PC-3 (cell line): Measurements from ENCODE around the gene OR51A4. TPM values are rescaled to one million over a fixed set of nuclear protein-coding genes. Genes with fewer than 3 reads are reported as not detected.

ENCODE experiments used
- ATAC-seq: fragments of 200-7000 bp; cut with Tn5 transposase; 2 replicates; pipeline ENCODE4 v1.9.1; 2020; ENCODE audit warnings: mild to moderate bottlenecking, moderate library complexity
- Bru-seq: library from RNA; stranded (reverse); fragments of 400-500 nt; gene quantifications from one replicate; lab custom pipeline; 2021; lab: Mats Ljungman, UMichigan
- BruChase-seq, 2 experiments: library from RNA; stranded (reverse); fragments of 400-500 nt; gene quantifications; one replicate each; lab custom pipeline; 2021; lab: Mats Ljungman, UMichigan
- BruUV-seq: library from RNA; stranded (reverse); fragments of 400-500 nt; replicated peaks from 2 replicates; lab custom pipeline; 2021; lab: Mats Ljungman, UMichigan
- CTCF ChIA-PET: fragments of 300-600 bp; sonication (Branson Sonifier 250); formaldehyde crosslinking; loops from one replicate; lab custom pipeline; 2022; ENCODE audit warnings: antibody characterized with exemption; lab: Charles Lee
- POLR2A ChIA-PET: fragments of 300-600 bp; sonication (Branson Sonifier 250); formaldehyde crosslinking; loops from one replicate; lab custom pipeline; 2022; ENCODE audit warnings: antibody characterized with exemption; ENCODE audit not compliant: unreplicated experiment; lab: Charles Lee
- DNase-seq: peaks from one replicate; pipeline ENCODE4 v3.0.0-alpha.2; 2015
- H2AFZ ChIP-seq: fragments of 300-600 bp; sonication (generic); 2 replicates; pipeline ENCODE4 v1.6.0; 2016; ENCODE audit warnings: antibody characterized with exemption, low read length
- H3F3A ChIP-seq: fragments of 300-600 bp; sonication (generic); one replicate; pipeline ENCODE4 v1.6.0; 2017; ENCODE audit warnings: antibody characterized with exemption, low read length, control low read depth, mild to moderate bottlenecking; ENCODE audit not compliant: unreplicated experiment
- H3K27ac ChIP-seq: fragments of 300-600 bp; sonication (generic); 2 replicates; pipeline ENCODE4 v1.5.1; 2016; ENCODE audit warnings: mild to moderate bottlenecking, low read length
- H3K27me3 ChIP-seq: fragments of 300-600 bp; sonication (generic); 2 replicates; pipeline ENCODE4 v1.6.1; 2016; ENCODE audit warnings: low read length, mixed read lengths
- H3K36me3 ChIP-seq: fragments of 300-600 bp; sonication (generic); 2 replicates; pipeline ENCODE4 v1.6.1; 2016; ENCODE audit warnings: low read depth, mixed run types, low read length, mixed read lengths
- H3K4me1 ChIP-seq: fragments of 300-600 bp; sonication (generic); 2 replicates; pipeline ENCODE4 v1.5.1; 2016; ENCODE audit warnings: low read length; ENCODE audit not compliant: insufficient read depth
- H3K4me2 ChIP-seq: fragments of 300-600 bp; sonication (generic); 2 replicates; pipeline ENCODE4 v1.6.0; 2016; ENCODE audit warnings: low read length
- H3K4me3 ChIP-seq: fragments of 300-600 bp; sonication (generic); 2 replicates; pipeline ENCODE4 v1.5.1; 2016; ENCODE audit warnings: mild to moderate bottlenecking, low read length, mixed read lengths
- H3K79me2 ChIP-seq: fragments of 300-600 bp; sonication (generic); 2 replicates; pipeline ENCODE4 v1.6.1; 2017; ENCODE audit warnings: low read length, mixed read lengths
- H3K9ac ChIP-seq: fragments of 300-600 bp; sonication (generic); 2 replicates; pipeline ENCODE4 v1.6.0; 2016; ENCODE audit warnings: mild to moderate bottlenecking, low read length
- H3K9me2 ChIP-seq: fragments of 300-600 bp; sonication (generic); replicated peaks from 2 replicates; pipeline ENCODE4 v1.6.1; 2016; ENCODE audit warnings: mixed run types, low read length, mixed read lengths
- H3K9me3 ChIP-seq: fragments of 300-600 bp; sonication (generic); 2 replicates; pipeline ENCODE4 v1.6.1; 2016; ENCODE audit warnings: low read length, mixed read lengths
- H4K20me1 ChIP-seq: fragments of 300-600 bp; sonication (generic); 2 replicates; pipeline ENCODE4 v1.6.1; 2016; ENCODE audit warnings: low read length, mixed read lengths
- CTCF ChIP-seq: fragments of 300-600 bp; sonication (generic); conservative IDR thresholded peaks from 2 replicates; pipeline ENCODE4 v1.5.1; 2017; ENCODE audit warnings: antibody characterized with exemption, low read depth, mild to moderate bottlenecking, low read length
- EZH2 ChIP-seq: fragments of 300-600 bp; sonication (generic); IDR thresholded peaks from one replicate; pipeline ENCODE4 v1.6.1; 2017; ENCODE audit warnings: antibody characterized with exemption, mild to moderate bottlenecking, low read length; ENCODE audit not compliant: unreplicated experiment
- EZH2phosphoT487 ChIP-seq: fragments of 300-600 bp; sonication (generic); IDR thresholded peaks from 2 replicates; pipeline ENCODE4 v1.6.1; 2018; ENCODE audit warnings: mild to moderate bottlenecking, antibody characterized with exemption, low read length, borderline replicate concordance
- intact Hi-C: fragments of 100-400 bp; cut with micrococcal nuclease; formaldehyde crosslinking; loops from 2 replicates; pipeline ENCODE4 v1.9.0; 2023
- long read RNA-seq: library from polyadenylated mRNA; unstranded; transcript quantifications from one replicate; pipeline ENCODE4 v2.0.0, GENCODE V29; 2021; ENCODE audit not compliant: unreplicated experiment
- total RNA-seq: library from RNA; depleted of rRNA; stranded (reverse); fragments of >200 nt; gene quantifications from 2 replicates; pipeline ENCODE4 v1.2.3, GENCODE V29; 2014; rRNA removed

OR51A4 gene
- not detected in 2 replicates for total RNA-seq
- not detected for Bru-seq, nascent RNA
- BruChase-seq, experiment 1, labeled RNA remaining after a 6-hour chase = not detected
- BruChase-seq, experiment 2, labeled RNA remaining after a 2-hour chase = not detected
- long read RNA-seq = 0 reads

- no peaks in the 10 kb centered on the region for H3K9me3 ChIP-seq
- H3K36me3 ChIP-seq = no peaks in the 10 kb centered on the region
- H2AFZ ChIP-seq = no peak within 1 kb of the TSS
- H3K4me3 ChIP-seq = no peak within 1 kb of the TSS
- no peaks in the 10 kb centered on the region for H3K27me3 ChIP-seq
- no peak for DNase-seq
- no peak within 1 kb of the TSS for H3K27ac ChIP-seq
- ATAC-seq = no peak
- intact Hi-C loops = no loop called here
- no TSS peak for BruUV-seq
- H3K9me2 ChIP-seq = no peaks in the 10 kb centered on the region
- H3F3A ChIP-seq = no peaks in the 10 kb centered on the region
- no peaks in the 10 kb centered on the region for H4K20me1 ChIP-seq
- TF ChIP-seq CTCF = no peak
- TF ChIP-seq EZH2 = no peak
- no peak for TF ChIP-seq EZH2phosphoT487
- no peaks in the 10 kb centered on the region for H3K4me1 ChIP-seq
- no peak within 1 kb of the TSS for H3K9ac ChIP-seq
- H3K4me2 ChIP-seq = no peak within 1 kb of the TSS
- CTCF ChIA-PET = no interaction called here
- H3K79me2 ChIP-seq = no peaks in the 10 kb centered on the region
- POLR2A ChIA-PET = no interaction called here
Measured at GRCh38 chr11:4947505-4947904, at the start of gene OR51A4. OR51A4 (minus strand) TSS chr11:4947605; CDS start chr11:4947100, 505 bp downstream.

GRCh38 chr11:4994551-4994950, 47.1 kb upstream of the OR51A4 start, which contains the start of gene OR51L1:
OR51L1 (plus strand) TSS chr11:4994851; CDS start chr11:4998983, 4,132 bp downstream.
- intact Hi-C loops = no loop called here
- no peak for ATAC-seq
- no peaks in the 10 kb centered on the region for H4K20me1 ChIP-seq

More at GRCh38 chr11:4994551-4994950, 47.1 kb upstream of the OR51A4 start, which contains the start of gene OR51L1:
- BruUV-seq = no TSS peak
- no peaks in the 10 kb centered on the region for H3K36me3 ChIP-seq
- H2AFZ ChIP-seq = no peak within 1 kb of the TSS
- no peaks in the 10 kb centered on the region for H3K27me3 ChIP-seq
- H3K9me2 ChIP-seq = no peaks in the 10 kb centered on the region
- no peaks in the 10 kb centered on the region for H3K79me2 ChIP-seq
- H3K4me3 ChIP-seq = no peak within 1 kb of the TSS
- no peak within 1 kb of the TSS for H3K27ac ChIP-seq
- no peaks in the 10 kb centered on the region for H3F3A ChIP-seq
- H3K9ac ChIP-seq = no peak within 1 kb of the TSS
- H3K4me1 ChIP-seq = no peaks in the 10 kb centered on the region
- H3K4me2 ChIP-seq = no peak within 1 kb of the TSS
- H3K9me3 ChIP-seq = no peaks in the 10 kb centered on the region
- TF ChIP-seq CTCF = no peak
- no peak for TF ChIP-seq EZH2phosphoT487
- no peak for TF ChIP-seq EZH2
- no peak for DNase-seq
- ChIA-PET POLR2A (no interaction called here), CTCF (no interaction called here)
